Measurements from ENCODE around the gene DNAH5. TPM values are rescaled to one million over a fixed set of nuclear protein-coding genes. Genes with fewer than 3 reads are reported as not detected.

The DNAH5 gene
- total RNA-seq, 1 donor: 0.27 TPM

Other genes starting within 250 kb of the DNAH5 start
- 69.2 TPM for gene TRIO, start 198.7 kb upstream of the DNAH5 start, total RNA-seq

Measured in hematopoietic multipotent progenitor cell (in vitro differentiated cells).